RKO (cell line): ENCODE results near the gene LITAFD.
"Not testable (repeated sequence)": the region's sequence is repeated elsewhere in the genome, so short reads cannot be mapped to it uniquely, and the experiment has no call there.

Experiments
- DNase-seq: peaks from one replicate; pipeline ENCODE4 v3.0.0-alpha.2; 2016; ENCODE audit warnings: low spot score

LITAFD gene

GRCh38 chr16:8894736-8895334 lies 12.7 kb downstream of the LITAFD start:
- DNase-seq: no peak

GRCh38 chr16:8898660-8899318 lies 16.6 kb downstream of the LITAFD start:
- DNase-seq: no peak

DNA sequence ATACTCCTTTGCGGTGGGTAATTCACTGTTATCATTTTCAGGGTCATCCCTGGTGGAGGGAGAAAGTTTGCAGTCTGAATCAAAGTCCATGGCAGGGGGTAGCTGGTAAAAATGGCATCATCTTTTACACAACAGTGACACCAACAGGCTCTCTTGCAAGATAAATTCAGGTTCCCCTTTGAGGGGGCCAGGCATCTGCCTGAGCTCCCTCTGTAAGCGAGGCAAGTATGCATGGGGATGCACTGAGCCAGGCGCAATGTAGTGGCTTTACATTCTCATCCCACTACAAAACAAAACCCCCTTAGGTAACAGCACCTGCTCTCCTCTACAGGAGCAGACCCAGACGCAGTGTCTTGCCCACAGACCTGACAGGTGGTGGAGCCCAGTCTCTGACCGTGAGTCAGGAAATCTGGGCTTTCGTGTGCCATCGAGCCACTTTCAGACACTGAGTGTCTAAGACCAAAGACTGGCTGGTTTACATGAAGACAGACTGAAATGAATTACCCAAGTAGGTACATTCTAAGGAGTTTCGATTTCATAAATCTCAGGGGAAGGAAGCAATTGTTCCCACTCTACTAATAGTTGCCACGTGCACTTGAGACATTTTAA lies 17.7 kb downstream of the LITAFD start:
- DNase-seq: no peak

GRCh38 chr16:8900343-8900742 lies 18.2 kb downstream of the LITAFD start:
- no peak for DNase-seq

DNA sequence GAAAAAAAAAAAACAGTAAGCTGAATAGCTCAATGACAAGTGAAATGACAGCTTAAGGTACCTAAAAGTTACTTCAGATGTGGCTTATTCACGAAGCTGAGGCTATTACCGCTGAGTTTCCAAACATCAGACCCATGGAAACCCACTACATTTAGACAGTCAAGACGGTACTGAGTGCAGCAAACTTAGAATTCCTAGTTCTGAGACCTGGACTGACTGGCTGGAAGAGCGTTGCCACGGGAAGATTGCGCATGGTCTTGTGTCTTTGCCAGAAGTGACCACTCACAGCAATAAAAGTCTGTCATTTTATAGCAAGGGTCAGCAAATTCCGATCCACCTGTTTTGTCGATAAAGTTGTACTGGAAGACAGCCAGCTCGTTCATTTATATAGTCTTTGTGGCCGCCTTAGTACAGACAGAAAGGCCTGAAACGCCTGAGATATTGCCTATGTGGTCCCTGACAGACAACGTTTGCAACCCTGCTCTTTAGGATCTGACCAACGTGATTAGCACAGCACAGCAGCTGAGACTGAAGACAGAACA lies 19.2 kb downstream of the LITAFD start:
- no peak for DNase-seq

GRCh38 chr16:8903004-8903403 lies 20.9 kb downstream of the LITAFD start:
- DNase-seq: no peak

GRCh38 chr16:8904018-8904430 lies 21.9 kb downstream of the LITAFD start:
- DNase-seq: no peak

GRCh38 chr16:8905168-8905762 lies 23.1 kb downstream of the LITAFD start:
- DNase-seq: peak; percentile 59

DNA sequence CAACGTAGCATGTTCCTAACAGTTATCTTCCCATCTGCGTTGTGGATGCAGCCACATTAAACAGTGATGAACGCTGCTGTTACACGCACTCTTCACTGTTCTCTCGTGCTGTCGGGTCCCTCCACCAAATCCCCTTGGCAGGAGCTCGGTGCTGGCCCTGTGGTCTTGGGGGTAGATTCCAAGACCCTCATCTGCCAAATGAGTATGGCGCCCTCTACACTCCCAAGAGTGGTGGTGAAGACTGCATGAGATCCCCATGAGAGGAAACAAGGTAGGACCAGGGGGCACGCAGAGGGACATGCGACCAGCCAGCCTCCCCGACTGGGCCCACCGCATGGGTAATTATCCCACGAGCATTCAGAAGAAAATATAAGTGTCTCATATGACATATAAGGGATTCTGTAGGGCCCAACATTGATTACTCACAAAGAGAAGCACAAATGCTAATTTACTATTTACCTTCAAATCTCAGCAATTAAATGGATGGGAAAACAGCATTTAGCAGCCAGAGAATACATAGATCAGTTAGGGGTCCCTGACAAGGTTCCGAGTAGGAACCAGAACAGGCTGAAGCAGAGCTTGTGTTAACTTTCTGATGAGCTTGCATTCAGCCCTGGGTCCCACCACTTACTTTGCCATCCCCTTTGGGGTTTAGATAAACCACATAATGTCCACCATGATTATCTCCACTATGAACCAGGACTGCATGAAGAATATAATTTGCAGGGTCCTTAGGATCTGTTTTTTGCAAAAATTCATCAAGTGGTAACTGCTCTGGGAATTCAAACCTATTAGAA lies 23.8 kb downstream of the LITAFD start:
- no peak for DNase-seq

- DNase-seq: no peak
These were observed 24.9 kb downstream of the LITAFD start for GRCh38 chr16:8907096-8907495.

- no peak for DNase-seq
These were observed 26.8 kb downstream of the LITAFD start for GRCh38 chr16:8908810-8909468.

DNA sequence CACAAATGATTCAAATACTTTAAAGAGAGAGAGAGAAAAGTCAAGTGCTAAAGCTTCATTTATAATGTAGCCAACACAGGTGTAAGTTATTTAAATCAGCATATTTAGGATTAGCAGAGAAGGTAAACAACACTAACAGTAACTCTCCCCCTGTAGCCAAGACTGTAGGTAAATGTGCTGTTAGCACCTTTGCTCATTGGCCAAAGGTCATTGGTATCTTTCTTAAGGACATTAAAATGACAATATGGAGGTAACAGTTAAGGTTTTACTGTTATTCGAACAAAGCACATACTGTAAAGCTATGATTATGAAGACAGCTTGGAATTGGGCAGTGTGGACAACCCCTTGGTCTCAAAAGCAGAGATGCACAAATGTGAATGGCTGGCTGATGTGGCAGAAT lies 28.7 kb downstream of the LITAFD start:
- no peak for DNase-seq

- no peak for DNase-seq
These were observed 30.6 kb downstream of the LITAFD start for GRCh38 chr16:8912793-8913192.

- DNase-seq: no peak
These were observed 31.9 kb downstream of the LITAFD start for GRCh38 chr16:8914098-8914497.

- DNase-seq: no peak
These were observed 33.7 kb downstream of the LITAFD start for GRCh38 chr16:8915722-8916301.

GRCh38 chr16:8916541-8917225 lies 34.5 kb downstream of the LITAFD start:
- DNase-seq: no peak

GRCh38 chr16:8917336-8917735 lies 35.2 kb downstream of the LITAFD start:
- not testable (repeated sequence) for DNase-seq

GRCh38 chr16:8919089-8919933 lies 37.2 kb downstream of the LITAFD start:
- no peak for DNase-seq

DNA sequence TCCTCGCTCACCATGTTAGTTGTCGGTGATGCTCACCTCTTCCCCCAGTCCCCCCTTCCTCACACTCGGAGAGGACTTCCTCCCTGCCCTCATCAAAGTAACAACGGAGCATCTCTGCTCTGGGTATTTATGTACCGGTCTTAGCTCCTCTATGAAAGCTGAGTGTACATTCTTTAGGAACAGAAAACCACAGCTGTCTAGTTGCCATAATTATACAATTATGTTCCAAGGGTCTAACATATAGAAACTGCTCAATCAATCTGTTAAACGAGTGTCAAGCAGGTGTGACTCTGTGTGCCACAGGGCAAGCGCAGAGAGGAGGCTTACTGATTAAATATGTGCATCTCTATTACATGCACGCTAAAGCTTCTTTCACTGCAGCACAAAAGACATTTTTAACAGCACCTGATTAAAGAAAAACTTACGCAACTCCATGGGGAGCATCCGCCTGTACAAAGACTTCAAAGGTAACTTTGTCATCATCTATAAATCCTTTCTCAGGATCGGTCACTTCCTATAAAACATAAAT lies 37.8 kb downstream of the LITAFD start:
- DNase-seq: no peak
